ENCODE data around the gene CDH2.

CDH2 gene

DNA sequence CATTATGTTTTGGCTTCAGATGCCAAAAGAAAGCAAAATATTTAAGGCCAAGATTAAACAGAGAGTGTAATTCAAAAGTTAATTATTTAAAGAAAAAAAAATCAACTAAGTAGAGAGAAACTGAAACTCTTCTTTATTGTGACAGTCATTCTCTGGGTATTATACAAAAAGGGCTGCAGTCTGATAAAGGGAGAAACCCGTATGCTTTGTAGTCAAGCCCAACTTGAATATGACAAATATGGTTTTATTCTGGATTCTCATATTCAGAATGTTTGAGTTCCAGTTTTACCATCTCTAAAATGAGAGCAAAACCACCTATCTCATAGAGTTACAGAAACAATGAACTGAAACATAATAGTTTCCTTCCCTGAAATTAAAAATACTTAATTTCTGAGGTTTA, 8.2 kb downstream of the CDH2 start:
- DNase-seq (ENCODE audit: low read depth in 2 of 2) = no peak

DNA sequence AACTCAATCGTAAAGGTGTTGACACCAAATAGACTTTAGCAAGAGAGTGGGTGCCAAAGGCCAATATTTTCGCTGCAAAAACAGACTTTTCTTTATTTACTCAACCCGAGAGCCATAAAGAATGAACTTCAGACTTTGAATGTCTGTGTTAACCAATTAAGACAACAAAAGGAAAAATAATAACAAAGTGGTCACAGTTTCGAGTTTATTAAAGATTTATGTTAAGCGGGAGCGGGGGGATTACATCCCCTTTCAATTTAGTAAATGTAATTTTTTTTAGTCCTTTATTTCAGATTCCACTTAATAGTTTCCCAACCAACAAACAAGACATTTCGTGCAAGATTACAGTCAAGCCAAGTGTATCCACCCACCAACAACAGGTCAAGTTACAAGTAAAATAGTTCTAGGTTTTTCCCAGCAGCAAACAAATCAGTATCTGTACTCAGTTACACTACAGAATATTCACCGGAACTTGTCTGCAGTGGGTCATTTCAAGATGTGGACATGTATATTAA, 9.0 kb downstream of the CDH2 start:
- DNase-seq (ENCODE audit: low read depth in 2 of 2) = no peak

DNA sequence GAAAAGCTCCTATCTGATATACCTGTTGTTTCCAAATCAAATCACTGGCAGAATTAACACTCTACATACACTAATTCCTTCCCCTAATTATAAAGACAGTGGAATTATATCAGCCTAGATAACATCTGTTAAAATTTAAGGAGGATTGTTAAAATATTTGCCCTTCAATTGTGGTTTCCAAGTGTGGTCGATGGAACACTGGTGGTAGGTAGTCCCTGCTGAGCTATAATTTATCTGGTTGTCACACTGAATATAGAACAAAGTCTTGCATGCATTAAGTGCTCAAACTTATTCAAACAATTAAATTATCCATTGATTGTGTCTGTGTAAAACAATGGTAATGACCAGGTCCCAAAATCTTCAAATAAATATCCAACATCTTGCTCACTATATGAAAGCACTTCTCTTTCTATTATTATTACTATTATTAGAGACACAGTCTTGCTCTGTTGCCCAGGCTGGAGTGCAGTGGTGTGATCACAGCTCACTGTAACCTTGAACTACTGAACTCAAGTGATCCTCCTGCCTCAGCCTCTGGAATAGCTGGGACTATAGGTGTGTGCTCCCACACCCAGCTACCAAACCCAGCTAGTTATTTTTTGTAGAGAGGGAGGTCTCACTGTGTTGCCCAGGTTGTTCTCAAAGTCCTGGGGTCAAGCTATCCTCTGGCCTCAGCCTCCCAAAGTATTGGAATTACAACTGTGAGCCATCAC, 12.0 kb downstream of the CDH2 start:
- no peak for DNase-seq (ENCODE audit: low read depth in 2 of 2)

DNA sequence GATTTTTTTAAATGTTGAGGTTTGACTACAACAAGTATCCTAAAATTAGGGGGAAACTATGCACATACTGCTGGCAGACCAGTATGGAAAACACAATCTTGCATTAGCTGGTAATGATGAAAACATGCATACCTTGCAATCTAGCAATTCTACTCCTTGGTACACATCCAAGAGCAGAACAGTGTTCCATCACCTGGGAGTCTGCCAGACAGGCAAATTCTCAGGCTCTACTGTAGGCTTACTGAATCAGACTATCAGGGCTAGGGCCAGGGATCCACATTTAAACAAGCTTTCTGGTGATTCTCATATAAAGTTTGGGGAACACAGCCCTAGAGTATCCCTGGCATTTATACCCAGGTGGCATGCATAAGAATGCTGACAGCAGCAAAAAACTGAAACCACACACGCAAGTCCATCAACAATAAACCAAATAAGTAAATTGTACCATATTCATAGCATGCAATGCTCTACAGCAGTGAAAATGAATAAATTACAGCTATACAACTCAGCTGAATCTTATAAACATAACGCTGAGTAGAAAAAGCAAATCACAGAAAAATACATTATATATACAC, 13.6 kb downstream of the CDH2 start:
- DNase-seq (ENCODE audit: low read depth in 2 of 2) = no peak

DNA sequence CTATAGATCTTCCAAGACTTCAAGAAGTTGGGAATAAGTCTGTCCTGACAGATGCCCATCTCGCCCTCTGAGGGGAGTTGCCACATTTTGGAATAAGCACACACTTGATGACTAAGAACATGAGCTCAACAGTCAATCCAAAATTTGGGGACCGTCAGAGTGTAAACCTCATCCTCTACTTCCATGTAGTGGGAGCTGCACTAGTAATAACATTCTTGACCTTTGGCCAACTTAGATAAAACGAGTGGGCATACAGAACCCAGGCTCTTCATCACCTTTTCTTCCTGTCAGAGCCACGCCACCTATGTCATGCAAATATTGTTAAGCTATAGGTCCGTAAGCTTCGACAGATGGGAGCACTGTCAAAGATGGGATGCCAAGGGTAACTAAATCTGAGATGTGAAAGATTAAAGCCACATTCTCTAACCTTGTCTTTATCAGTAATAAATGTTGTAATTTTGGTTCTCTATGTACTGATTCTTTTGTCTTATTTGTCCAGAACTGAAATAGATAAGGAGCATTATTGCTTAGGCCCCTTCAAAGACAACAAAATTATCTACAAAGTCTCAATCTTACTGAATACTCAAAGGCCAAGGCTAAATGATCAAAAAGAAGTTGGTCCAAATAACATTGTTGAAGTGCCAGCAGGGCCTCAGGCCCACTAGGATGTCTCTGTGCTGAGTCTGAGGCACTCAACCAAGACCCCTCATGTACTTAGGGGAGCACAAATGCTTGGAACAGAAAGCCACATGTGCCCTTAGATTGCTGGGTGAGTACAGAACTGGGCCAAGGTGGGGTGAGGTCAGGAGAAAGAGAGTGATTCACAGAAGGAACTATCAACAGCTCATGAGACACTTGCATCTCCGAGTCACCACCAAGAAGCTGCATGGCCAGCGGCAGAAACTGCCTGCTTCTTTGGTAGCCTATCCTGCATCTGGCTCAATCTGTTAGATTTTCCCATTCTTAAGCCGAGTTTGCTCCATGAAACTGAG, 15.0 kb downstream of the CDH2 start:
- DNase-seq (ENCODE audit: low read depth in 2 of 2) = no peak

GRCh38 chr18:28159055-28159454, 17.9 kb downstream of the CDH2 start:
- no peak for DNase-seq (ENCODE audit: low read depth in 2 of 2)

DNA sequence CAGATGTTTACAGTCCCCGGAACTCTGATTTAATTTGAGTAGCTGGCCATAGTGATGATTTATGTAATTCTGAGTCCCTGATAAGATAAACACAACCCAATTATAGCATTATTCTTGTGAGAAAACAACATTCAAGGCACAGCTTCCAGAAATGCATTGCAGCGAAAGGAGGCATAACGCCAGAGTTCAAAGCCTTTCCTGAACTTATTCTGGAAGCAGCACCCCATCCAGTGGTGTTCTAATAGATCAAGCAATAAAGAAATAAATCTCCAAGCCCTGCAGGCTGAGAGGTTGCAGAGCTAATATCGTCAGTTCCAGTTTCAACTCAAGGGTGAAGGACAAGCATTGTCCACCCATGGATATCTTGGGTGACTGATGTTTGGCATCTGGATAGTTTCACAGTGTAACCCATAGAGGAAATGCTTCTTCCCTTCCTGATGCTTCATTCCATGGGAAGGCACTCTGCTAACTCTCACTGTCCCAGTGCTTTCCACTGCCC, 18.8 kb downstream of the CDH2 start:
- DNase-seq (ENCODE audit: low read depth in 2 of 2) = no peak

- no peak for DNase-seq (ENCODE audit: low read depth in 2 of 2)
Observed at GRCh38 chr18:28153485-28154065, 23.4 kb downstream of the CDH2 start.

DNA sequence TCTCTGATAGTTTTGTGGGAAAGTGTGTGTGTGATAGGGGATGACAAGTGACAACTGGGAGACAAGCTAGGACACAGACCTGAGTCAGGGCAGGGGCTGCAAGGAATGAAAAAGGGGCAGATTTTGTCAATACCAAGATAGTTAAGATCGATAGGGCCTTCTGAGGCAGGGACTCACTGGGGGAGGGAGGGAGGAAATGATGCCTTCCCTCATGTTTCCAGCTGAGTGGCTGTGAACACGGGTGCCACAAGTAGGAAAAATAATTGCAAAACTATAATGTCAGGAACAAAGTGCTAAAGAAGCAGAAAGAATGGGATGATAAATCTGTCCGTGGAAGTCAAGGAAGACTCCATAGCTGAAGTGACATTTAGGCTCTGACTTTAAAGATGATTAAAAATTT, 24.2 kb downstream of the CDH2 start:
- no peak for DNase-seq (ENCODE audit: low read depth in 2 of 2)

- no peak for DNase-seq (ENCODE audit: low read depth in 2 of 2)
Observed at GRCh38 chr18:28152354-28152753, 24.6 kb downstream of the CDH2 start.

DNA sequence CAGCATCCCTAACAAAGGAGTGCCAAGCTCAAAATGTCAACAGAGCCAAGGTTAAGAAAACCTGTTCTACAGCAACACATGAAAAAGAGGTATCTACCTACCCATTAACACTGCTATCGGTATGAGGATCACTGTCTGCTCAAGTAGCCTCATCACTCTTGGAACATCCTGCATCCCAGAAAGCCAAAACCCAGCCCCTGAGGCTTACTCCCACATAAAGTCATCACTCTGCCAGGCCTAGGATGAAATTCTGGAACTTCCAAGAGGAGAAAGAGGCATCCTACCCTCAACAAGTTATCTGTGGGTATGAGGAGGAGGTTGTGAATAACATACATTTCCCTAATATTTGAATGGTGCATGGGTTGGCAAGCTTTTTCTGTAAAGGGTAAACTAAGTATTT, 25.5 kb downstream of the CDH2 start:
- DNase-seq (ENCODE audit: low read depth in 2 of 2) = no peak

- DNase-seq (ENCODE audit: low read depth in 2 of 2) = no peak
Observed at GRCh38 chr18:28150925-28151324, 26.0 kb downstream of the CDH2 start.

- DNase-seq (ENCODE audit: low read depth in 2 of 2) = no peak
Observed at GRCh38 chr18:28149810-28150420, 27.0 kb downstream of the CDH2 start.

- DNase-seq (ENCODE audit: low read depth in 2 of 2) = no peak
Observed at GRCh38 chr18:28147674-28148171, 29.2 kb downstream of the CDH2 start.

GRCh38 chr18:28143725-28144124, 33.2 kb downstream of the CDH2 start:
- DNase-seq (ENCODE audit: low read depth in 2 of 2) = no peak

DNA sequence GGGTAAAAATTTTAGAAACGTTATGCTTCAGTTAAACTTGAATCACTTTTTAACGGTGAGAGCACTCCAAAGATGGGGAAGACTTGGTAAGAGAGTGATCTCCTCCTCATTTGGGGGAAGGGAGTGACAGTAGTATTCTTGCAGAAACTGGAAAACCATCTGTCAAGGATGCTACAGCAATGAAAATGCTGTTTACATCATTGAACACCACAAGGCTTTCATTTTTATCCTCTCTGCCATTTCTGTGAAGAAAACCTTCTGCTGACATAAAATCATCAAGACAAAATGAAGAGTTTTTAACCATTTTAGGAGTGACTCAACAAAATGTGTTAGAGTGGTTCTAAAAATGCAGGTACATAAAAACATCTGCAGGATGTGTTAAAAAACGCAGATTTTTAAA, 38.1 kb downstream of the CDH2 start:
- DNase-seq (ENCODE audit: low read depth in 2 of 2) = no peak

DNA sequence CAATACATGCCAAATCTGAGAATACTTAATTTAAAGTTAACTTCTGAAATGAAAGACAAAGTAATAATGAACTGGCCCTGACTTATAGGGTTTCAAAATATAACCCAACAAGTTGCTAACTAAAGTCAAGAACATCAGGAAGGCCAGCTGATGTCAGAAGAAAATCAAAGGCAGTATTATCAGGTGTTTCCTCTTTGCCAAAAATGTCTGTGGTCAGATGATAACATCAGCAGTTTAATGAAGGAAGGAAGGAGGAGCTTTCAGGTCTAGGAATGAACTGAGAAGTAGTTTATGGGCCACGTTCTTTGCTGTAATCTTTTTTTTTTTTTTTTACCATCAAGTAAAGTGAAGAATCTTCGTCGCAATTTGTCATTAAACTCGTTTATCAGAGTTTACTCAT, 40.9 kb downstream of the CDH2 start:
- no peak for DNase-seq (ENCODE audit: low read depth in 2 of 2)

- no peak for DNase-seq (ENCODE audit: low read depth in 2 of 2)
Observed at GRCh38 chr18:28134774-28135173, 42.2 kb downstream of the CDH2 start.

DNA sequence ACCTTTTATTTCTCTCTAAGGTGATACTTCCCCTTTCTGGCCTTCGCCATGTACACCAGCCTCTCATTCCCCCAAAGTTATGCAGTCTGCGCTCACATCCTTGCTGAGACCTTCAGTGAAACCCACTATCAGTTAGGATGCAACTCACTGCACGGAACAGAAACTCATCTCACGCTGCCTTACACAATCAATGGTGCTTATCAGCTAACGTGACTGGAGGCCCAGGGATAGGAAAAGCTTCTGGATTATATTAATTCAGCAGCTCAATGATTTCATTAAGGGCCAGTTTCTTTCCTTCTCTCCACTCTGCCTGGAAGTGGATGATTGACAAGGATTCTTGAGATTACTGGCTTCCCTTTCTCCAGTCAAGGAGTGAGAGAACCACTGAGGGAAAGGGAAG, 44.8 kb downstream of the CDH2 start:
- no peak for DNase-seq (ENCODE audit: low read depth in 2 of 2)

DNA sequence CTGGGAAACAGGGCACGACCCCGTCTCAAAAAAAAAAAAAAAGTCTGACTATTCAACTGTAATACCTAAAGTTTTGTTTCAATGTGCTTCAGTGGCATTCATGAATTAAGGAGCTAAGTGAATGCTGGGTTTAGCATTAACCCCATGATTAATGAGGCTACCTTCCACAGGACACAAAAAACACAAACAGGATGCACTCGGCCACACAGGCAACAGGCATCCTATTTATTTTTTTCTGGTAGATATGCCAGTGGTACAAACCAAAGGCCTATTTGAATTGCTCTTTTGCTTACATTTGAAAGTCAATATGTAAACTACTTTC, 48.3 kb downstream of the CDH2 start:
- DNase-seq (ENCODE audit: low read depth in 2 of 2) = no peak

All from stimulated activated CD8-positive, alpha-beta memory T cell treated with anti-CD3 and anti-CD28 coated beads, Interleukin-15, amount 100 ng/mL, for 4 hours (primary cell).